ENCODE data around the gene UGT1A10.

UGT1A10 gene

DNA sequence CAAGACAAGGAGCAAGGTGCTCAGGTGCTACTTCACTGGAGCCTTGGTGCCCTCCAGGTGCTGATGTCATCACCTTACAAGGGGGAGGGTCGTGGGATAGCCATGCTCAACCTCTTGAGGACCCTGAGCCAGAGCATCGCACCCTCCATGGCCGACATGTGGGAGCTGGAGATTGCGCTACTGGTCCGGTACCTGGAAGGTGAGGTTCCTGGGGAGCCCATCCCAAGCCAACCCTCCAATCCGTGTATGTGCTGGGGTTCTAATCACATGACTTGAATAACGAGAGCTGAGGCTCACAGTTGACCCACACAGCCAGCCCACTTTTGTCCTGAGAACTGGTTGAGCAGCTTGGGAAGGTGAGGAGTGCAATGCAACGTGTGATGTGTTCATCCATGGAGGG, 167.7 kb downstream of the UGT1A10 start:
- DNase-seq (ENCODE audit: low spot score) = no peak

GRCh38 chr2:233807215-233807865, 171.1 kb downstream of the UGT1A10 start:
- DNase-seq (ENCODE audit: low spot score) = no peak

DNA sequence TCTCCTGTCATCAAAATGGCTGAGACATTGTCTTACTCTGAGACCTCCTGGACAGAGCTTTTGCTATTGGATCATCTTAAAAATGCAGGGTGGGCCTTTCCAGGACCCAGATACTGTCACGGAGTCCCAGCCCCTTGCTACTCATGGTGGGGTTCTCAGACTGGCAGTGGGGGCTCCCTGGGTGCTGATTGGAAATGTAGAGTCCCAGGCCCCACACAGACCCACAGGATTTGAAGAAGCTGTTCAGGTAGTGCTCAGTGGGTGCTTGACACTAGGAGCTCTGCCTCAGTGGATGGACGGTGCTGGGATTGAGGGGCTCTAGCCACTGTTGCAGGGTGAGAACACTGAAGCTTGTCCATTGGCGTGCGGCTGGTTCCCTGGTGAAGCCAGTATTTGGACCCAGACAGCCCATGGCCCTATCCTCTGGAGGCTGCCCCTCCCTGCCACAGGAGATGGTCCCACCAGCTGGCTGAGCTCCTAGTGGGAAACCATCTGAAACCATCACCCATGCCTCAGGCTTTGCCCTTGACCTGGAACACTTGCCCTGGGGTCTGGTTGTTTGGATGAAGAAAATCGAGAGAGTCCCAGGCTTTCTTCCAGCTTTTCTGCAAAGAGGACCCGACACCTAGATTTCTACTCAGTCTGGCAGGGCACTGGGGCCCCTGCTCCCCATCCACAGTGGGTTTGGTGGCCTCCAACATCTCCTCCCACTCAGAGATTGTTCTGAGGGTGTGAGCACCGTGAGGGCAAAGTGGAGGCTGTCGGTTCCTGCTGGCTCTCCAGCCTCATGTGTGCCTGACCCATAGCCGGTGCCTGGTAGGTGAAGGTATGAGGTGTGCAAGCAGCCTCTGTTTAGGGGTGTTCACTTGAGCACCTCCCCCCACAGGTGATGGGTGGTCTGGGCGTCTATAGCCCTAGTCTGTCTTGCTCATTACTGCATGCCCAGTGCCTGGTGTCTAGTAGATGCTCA, 172.0 kb downstream of the UGT1A10 start:
- no peak for DNase-seq (ENCODE audit: low spot score)

DNA sequence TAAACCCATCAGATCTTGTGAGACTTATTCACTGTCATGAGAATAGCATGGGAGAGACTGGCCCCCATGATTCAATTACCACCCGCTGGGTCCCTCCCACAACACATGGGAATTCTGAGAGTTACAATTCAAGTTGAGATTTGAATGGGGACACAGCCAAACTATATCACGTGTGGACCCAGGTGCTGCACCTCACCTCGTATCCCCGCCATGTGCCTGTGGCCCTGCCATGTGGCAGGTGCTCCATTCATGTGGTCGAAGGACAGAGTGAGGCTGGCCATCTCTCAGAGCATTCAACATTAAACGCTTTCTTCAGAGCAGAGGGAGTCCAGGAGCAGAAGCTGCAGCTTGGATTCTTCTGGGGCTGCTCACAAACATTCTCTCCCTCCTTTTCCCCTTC, 174.1 kb downstream of the UGT1A10 start:
- DNase-seq (ENCODE audit: low spot score) = no peak

DNA sequence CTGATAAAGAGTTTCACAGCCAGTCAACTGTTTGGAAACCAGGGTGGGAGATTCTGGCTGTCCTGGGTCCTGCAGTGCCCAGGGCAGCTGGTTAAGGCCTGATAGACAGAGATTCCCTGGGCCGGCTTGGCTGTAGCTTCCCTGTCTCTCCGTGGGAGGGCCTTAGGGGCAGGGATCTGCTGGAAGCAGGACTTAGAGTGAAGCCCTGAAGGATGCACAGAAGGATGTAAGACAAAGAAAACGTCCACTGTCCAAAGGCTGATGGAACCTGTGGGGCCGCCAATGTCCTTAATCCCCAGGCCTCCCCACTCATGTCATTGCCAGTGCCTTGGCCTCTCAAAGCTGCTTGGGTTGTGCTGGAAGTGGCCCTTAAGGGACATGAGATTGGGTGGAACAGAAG, 174.8 kb downstream of the UGT1A10 start:
- DNase-seq (ENCODE audit: low spot score) = no peak

GRCh38 chr2:233811732-233812131, 175.5 kb downstream of the UGT1A10 start:
- no peak for DNase-seq (ENCODE audit: low spot score)

GRCh38 chr2:233813236-233814055, 177.2 kb downstream of the UGT1A10 start:
- DNase-seq (ENCODE audit: low spot score) = no peak

DNA sequence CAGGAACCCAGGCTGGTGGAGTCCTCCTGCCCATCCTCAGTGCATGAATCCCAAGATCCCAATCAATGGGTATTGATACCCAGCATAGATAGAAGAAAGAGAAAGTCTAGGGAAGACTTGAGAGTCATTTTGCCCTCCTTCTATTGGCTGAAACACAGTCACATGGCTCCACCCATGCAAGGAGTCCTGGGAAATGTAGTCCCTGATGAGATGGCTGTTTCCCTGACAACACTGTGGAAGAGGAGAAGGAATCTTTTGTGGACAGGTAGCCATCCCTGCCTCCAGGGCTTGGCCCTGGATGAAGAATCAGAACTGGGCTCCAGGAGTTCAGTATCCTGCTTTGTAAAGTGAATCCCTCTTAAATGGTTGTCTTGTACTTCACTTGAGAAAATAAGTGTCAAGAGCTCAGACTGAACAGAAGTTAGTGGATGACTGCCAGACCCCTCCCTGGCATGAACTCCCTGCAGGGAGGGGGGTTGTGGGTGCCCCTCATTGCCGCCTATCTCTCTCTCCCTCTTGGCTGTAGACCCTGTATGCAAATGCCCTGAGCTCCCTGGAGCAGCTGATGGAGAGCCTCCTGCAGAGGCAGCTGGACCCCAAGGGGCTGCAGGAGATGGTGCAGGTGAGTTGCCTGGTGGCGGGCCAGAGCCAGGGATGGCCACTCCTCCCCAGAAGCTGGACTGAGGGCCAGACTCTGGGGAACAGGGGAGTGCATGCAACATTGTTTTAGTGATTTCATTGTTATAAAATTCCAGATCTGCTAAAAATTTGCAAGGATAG, 178.0 kb downstream of the UGT1A10 start:
- DNase-seq (ENCODE audit: low spot score) = no peak

GRCh38 chr2:233815861-233816260, 179.6 kb downstream of the UGT1A10 start:
- no peak for DNase-seq (ENCODE audit: low spot score)

DNA sequence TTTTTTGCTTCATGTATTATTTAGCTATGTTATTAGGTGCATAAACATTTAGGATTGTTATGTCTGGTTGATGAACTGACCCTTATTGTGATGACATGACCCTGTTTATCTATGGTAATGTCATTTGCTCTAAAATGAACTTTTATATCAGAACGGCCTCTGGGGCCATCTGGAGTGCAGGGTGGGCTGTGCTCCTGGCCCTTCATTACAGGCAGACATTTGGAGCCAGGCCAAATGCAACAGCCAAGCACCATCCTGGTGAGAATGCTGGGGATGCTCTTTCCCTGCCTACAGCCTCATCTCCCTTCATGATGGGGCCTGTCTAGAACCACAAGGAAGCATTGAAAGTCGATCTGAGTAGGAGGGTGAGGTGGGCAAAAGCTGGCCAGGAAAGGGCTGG, 180.1 kb downstream of the UGT1A10 start:
- no peak for DNase-seq (ENCODE audit: low spot score)

- no peak for DNase-seq (ENCODE audit: low spot score)
Measured at GRCh38 chr2:233816771-233817170, 180.5 kb downstream of the UGT1A10 start.

GRCh38 chr2:233817361-233817911, 181.2 kb downstream of the UGT1A10 start:
- DNase-seq (ENCODE audit: low spot score) = no peak

GRCh38 chr2:233817995-233818638, 181.9 kb downstream of the UGT1A10 start:
- no peak for DNase-seq (ENCODE audit: low spot score)

DNA sequence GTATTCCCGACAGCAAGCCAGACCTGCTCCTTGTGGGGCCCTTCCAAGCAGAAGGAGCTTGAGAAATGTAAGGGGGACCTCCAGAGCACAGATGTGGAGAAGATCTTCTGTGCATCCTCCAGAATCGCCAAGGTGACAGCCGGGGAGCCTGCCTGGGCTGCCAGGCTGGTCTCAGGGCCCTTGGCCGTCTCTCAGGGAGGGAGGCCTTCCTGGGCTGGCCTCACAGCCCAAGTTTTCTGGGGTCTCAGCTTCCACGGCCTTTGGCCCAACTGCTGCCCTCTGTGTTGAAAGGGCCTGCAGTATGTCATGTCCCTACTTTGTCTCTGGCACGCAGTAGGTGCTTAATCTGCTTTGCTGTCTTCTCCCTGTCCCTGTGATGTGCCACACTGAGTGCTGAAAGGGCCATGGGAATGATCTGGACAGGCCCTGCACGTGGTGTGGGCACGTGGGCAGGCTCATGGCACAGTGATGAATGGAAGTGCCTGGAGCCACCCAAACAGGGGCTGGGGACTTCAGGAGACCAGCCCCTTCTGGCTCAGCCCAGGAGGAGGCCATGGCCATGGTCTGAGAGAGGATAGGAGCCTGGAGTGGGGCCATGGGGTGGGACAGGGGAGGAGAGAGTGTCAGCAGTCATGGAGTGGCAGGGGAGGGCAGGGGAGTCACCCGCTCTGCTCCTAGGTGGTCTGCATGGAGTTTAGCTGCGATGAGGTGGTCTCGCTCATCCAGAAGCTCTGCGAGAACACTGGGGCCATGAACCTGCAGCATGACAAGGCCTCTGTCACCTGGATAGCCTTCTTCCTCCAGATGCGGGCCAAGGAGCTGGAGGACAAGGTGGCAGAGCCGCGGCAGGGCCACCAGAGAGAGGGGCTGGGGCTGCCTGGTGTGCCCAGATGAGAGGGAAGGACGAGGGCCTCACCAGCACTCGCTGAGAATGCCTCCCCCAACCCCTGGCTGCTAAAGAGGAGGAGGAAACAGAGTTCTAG, 182.7 kb downstream of the UGT1A10 start:
- DNase-seq (ENCODE audit: low spot score) = no peak

- DNase-seq (ENCODE audit: low spot score) = no peak
Measured at GRCh38 chr2:233819884-233820773, 183.9 kb downstream of the UGT1A10 start.

GRCh38 chr2:233820774-233821105, 184.5 kb downstream of the UGT1A10 start:
- no peak for DNase-seq (ENCODE audit: low spot score)

DNA sequence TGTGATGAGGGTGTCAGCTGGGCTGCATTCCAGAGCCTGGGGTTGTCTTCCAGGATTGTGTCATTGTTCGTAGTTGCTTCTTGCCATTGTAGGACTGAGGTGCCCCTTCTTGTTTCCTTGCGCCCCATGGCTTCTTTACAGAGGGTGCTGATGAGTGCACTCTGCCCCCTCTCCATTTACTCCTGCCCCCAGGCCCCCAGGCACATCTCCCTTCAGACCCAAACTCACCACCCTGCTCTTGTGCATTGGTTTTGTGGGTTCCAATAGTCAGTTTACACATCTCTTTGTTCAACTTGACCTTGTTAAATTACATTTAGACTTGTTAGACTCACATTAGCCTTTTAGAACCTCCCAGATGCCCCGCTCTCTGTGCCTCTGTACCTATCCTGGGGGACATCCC, 184.9 kb downstream of the UGT1A10 start:
- DNase-seq (ENCODE audit: low spot score) = no peak

DNA sequence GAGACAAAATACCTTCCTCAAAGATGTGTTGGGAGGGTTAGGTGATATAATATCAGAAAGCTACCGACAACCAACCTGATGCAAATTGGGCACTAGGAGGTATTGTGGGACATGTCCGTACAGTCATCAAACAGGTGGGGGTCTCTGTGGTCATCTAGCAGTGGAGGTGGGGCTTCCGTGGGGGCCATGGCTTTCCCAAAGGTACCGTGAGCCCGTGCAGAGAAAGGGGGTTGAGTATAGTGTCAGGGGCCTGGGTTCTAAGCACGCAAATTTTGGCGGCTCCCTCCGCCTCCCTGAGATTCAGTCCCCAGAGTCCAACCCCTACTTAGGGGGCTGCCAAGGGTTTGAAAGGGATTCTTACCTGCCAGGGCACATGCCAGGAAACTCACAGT, 185.5 kb downstream of the UGT1A10 start:
- no peak for DNase-seq (ENCODE audit: low spot score)
